ENCODE data around the gene HGFAC.

- TF ChIP-seq POLR2A (IDR thresholded peaks at IDR 0.05), result no peak
- TF ChIP-seq CTCF (IDR thresholded peaks at IDR 0.05), result no peak
- TF ChIP-seq EP300 (IDR thresholded peaks at IDR 0.05), result no peak
Measured at GRCh38 chr4:3414421-3415279, 27.1 kb upstream of the HGFAC start.

All from suprapubic skin (tissue), 3 donors.